NCI-H2107 (cell line): Measurements from ENCODE around the gene OR52N4.
"Not testable (repeated sequence)": the region's sequence is repeated elsewhere in the genome, so short reads cannot be mapped to it uniquely, and the experiment has no call there.

Source experiments
- DNase-seq: peaks from one replicate; lab custom pipeline; 2025; lab: John Stamatoyannopoulos, UW

The OR52N4 gene

GRCh38 chr11:5753943-5754342 is at the start of gene OR52N4:
TSS of gene OR52N4 (plus strand) at chr11:5754243. CDS start at chr11:5754741, 498 bp downstream.
- DNase-seq: no peak

DNA sequence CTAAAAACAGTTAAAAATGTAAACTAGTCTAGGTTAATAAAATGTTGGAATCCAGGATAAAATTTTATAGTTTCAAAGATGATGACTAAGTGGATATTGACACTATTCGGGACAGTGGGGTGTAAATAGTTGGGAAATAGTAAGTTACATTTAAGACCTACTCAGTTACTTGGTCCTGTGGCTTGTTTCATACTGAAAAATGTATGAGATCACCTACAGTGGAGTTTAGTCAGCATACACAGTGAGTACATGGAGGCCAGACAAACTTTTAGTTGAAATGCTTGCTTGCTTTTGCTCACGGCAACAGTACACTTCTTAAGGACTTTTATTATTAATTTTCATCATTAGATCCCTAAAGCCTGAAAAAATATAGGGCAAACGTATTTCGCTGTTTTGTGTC is 48.4 kb upstream of the OR52N4 start:
- no peak for DNase-seq

DNA sequence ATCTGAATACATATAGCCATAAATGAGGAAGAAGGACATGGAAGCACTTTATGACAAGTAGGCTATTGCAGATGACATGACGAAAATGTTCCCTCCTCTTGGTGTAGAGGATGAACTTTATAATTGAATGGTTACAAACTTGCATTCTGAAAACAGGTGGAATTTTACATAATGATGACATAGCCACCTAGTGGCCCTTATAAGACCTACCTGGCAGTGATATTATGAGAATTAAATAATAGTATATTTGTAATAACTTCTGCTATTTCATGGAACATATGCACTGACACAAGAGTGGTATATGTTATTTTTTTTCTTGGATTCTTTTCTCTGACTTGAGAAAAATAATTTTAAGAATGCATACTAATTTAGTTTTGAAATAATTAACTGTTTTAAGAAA is 41.5 kb upstream of the OR52N4 start:
- DNase-seq: no peak

DNA sequence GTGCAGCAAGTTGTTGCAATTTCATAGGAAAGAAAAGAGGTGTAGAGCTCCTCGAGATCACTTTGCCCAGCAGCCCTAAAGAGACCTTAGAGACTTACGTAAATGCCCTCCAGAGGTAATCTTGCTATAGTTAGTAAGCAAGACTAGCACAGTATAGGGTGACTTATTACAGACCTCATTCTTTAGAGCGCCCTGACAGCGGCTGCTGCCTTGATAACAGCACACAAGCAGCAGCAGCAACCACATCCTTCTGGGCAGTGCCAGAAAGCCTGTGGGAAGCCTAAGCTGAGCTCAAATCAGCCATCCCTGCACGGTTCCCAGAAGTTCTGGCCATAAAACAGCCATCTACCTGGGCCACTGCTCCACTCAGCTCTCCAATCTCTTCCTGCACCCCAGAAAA is 40.3 kb upstream of the OR52N4 start:
- DNase-seq: no peak

DNA sequence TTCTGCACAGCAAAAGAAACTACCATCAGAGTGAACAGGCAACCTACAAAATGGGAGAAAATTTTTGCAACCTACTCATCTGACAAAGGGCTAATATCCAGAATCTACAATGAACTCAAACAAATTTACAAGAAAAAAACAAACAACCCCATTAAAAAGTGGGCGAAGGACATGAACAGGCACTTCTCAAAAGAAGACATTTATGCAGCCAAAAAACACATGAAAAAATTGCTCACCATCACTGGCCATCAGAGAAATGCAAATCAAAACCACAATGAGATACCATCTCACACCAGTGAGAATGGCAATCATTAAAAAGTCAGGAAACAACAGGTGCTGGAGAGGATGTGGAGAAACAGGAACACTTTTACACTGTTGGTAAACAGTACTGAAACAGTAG is 37.5 kb upstream of the OR52N4 start:
- not testable (repeated sequence) for DNase-seq

- no peak for DNase-seq
Measured at GRCh38 chr11:5719703-5720495, 34.1 kb upstream of the OR52N4 start.

- no peak for DNase-seq
Measured at GRCh38 chr11:5722622-5723021, 31.4 kb upstream of the OR52N4 start.

DNA sequence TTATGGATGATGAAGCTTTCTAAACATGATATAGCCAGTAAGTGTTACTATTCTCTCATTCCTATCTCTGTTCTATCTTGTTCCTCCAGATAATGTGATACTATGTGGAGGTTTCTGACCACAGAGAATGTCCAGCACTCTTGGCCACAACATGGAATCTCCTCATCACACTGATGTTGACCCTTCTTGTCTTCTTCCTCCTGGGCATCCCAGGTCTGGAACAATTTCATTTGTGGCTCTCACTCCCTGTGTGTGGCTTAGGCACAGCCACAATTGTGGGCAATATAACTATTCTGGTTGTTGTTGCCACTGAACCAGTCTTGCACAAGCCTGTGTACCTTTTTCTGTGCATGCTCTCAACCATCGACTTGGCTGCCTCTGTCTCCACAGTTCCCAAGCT is 27.7 kb upstream of the OR52N4 start:
- no peak for DNase-seq

- no peak for DNase-seq
Measured at GRCh38 chr11:5727691-5728090, 26.4 kb upstream of the OR52N4 start.

DNA sequence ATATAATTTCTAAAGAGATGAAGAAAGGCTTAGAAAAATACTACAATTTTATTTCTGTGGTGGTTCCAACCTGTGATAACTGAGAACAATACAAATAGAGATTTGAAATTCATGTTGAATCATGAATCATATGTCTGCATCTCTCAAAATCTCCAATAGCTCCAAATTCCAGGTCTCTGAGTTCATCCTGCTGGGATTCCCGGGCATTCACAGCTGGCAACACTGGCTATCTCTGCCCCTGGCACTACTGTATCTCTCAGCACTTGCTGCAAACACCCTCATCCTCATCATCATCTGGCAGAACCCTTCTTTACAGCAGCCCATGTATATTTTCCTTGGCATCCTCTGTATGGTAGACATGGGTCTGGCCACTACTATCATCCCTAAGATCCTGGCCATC is 17.6 kb upstream of the OR52N4 start, which contains the start of gene OR56B1:
Gene OR56B1 (plus strand): TSS at position 53 of the 400 bp plus-strand sequence. CDS start 69 bp downstream, at position 122.
- DNase-seq: no peak

DNA sequence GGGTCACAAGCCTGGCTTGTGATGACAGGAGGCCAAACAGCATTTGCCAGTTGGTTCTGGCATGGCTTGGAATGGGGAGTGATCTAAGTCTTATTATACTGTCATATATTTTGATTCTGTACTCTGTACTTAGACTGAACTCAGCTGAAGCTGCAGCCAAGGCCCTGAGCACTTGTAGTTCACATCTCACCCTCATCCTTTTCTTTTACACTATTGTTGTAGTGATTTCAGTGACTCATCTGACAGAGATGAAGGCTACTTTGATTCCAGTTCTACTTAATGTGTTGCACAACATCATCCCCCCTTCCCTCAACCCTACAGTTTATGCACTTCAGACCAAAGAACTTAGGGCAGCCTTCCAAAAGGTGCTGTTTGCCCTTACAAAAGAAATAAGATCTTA is 17.0 kb upstream of the OR52N4 start:
- no peak for DNase-seq

DNA sequence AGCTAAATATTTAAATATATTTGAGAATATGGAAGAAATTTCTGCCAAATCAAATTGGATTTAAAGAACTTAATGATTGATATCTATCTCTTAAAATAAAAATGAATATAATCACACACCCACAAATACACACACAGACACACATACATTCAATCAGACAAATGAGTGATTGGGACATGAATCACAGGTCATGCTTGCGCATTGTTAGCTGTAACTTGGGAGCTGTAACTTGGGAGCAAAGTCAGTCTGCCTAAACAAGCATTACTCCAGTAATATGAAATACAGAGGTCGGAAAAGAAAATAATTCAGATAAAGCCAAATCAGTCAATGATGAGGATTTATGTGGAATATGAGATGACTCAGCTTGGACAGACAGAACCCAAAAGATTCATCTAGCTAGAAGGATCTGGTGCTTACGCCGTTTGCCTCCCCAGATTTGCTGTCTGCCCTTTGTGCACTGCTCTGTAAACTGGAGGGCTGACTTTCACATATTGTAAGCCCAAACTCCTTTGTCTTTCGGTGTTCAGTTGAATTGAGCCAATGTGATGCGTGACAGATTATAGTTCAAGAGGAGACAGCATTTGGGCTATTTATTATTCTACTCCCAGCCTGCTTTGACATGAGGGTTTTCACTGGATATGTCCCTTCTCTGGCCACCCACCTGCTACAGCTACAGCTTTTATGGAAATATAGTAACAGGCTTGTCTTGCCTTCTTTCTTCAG is 16.2 kb upstream of the OR52N4 start:
- DNase-seq: no peak

GRCh38 chr11:5738431-5738830 is 15.6 kb upstream of the OR52N4 start:
- DNase-seq: no peak

- no peak for DNase-seq
Measured at GRCh38 chr11:5746614-5747013, 7.4 kb upstream of the OR52N4 start.

DNA sequence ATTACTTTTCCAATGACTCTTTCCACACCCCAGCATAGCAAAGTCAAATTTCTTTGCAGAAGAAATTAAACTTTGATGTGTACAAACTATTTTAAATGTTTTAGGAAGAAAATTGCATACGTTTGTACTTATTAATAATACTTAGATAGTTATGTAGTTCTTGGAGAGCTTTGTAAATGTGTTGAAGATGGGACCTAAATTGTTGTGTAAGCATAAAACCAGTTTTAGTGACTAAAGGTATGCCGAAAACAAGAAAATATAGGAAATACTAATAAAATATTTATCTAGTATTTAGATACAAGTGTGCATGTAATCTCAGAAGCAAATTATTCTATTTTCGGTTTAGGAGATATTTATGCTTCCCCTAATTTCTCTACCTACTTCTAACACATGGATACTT is 4.2 kb upstream of the OR52N4 start:
- no peak for DNase-seq

GRCh38 chr11:5767056-5767455 is 13.0 kb downstream of the OR52N4 start:
- no peak for DNase-seq

GRCh38 chr11:5783255-5783654 is 29.2 kb downstream of the OR52N4 start, which contains the start of gene OR52N5:
TSS of gene OR52N5 (minus strand) at chr11:5783355. CDS start at chr11:5778634, 4,721 bp downstream.
- DNase-seq: no peak

- DNase-seq: no peak
Measured at GRCh38 chr11:5791165-5791564, 37.1 kb downstream of the OR52N4 start, which contains the start of gene OR52N1. TSS of gene OR52N1 (minus strand) at chr11:5791265. CDS start at chr11:5788816, 2,449 bp downstream.

GRCh38 chr11:5796541-5796940 is 42.5 kb downstream of the OR52N4 start:
- no peak for DNase-seq

DNA sequence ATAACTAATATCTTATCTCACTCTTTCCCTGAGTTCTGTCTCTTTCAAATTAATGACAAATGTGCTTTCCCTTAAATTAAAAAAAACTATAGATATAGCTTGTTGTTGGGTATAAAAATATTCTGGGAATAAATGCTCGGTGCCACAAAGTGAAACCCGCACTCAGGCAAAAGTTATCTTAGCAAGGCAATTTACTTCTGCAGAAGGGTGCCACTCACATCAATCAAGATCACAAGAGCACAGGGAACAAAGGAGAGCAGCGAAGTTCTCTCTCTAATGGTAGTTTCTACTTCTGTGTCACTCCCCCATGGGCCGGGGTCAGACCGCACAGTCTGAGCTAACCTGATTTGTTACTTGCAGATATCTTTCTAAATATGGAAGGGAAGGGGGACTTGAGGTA is 49.9 kb downstream of the OR52N4 start:
- DNase-seq: no peak
